ENCODE data around the gene CRTC3. TPM values are rescaled to one million over a fixed set of nuclear protein-coding genes. Genes with fewer than 3 reads are reported as not detected.

Gene CRTC3
- 5.6 and 8.9 TPM in 2 replicates for total RNA-seq (2014; rRNA removed; shearing (Covaris generic))
- total RNA-seq (2022): 12.4 and 14.7 TPM in 2 replicates
- percentile 49 among the genes with signal in this experiment for Bru-seq, nascent RNA
- percentile 53 among the genes with signal in this experiment for BruChase-seq, experiment 1, labeled RNA remaining after a 6-hour chase
- percentile 49 among the genes with signal in this experiment for BruChase-seq, experiment 2, labeled RNA remaining after a 2-hour chase
- long read RNA-seq, full-length matches to known transcripts: 2 of 8 reads
- long read RNA-seq, partial matches to known transcripts: 4 of 8 reads
- long read RNA-seq, other reads (novel, unspliced or antisense): 2 of 8 reads

GRCh38 chr15:90529371-90530249 is at the start of gene CRTC3:
Gene CRTC3, plus strand, starts transcription at chr15:90529923. Its CDS starts 149 bp downstream, at chr15:90530072.
- Histone ChIP-seq H2AFZ (ENCODE audit: low read length) (peak within 1 kb of the TSS; percentile 24; the same call in 1 of the 2 replicates), H3K4me1 (ENCODE audit: insufficient read depth, low read length, poor library complexity, severe bottlenecking) (peaks cover 6% of the 10 kb centered on the region), H4K20me1 (ENCODE audit: insufficient read depth, low read length) (no peaks in the 10 kb centered on the region), H3K27ac (ENCODE audit: low read depth, low read length, poor library complexity, severe bottlenecking) (no peak within 1 kb of the TSS), H3K36me3 (ENCODE audit: insufficient read depth, low read length) (no peaks in the 10 kb centered on the region), H3K9me3 (ENCODE audit: low read length) (no peaks in the 10 kb centered on the region), H3K9me2 (ENCODE audit: insufficient read depth, low read length) (no peaks in the 10 kb centered on the region), H3K4me3 (ENCODE audit: low read depth, low read length, poor library complexity, severe bottlenecking) (peak within 1 kb of the TSS; percentile 68), H3K79me2 (ENCODE audit: insufficient read depth, low read depth, low read length) (no peaks in the 10 kb centered on the region), H3K4me2 (ENCODE audit: low read length) (peak within 1 kb of the TSS; percentile 79)
- TF ChIP-seq EZH2phosphoT487 (IDR thresholded peaks at IDR 0.05; ENCODE audit: borderline replicate concordance, low read depth, low read length): no peak
- no peak for TF ChIP-seq CTCF (conservative IDR thresholded peaks at IDR 0.05; ENCODE audit: low read length)
- CTCF ChIA-PET (ENCODE audit: unreplicated experiment): interaction anchor here (1.7 kb wide), 1 partner anchor 10 kb away, joined by 5 read pairs; no protein-coding TSS in a partner anchor
- POLR2A ChIA-PET: no interaction called here
- peak; percentile 70 for DNase-seq (ENCODE audit: low spot score)
- intact Hi-C loops (cut with micrococcal nuclease; ENCODE audit: unreplicated experiment): loop anchor here (5.0 kb wide), 1 partner anchor 68 kb away; no protein-coding TSS in a partner anchor
- BruUV-seq (replicated peaks): no TSS peak

- Histone ChIP-seq H3K9me2 (ENCODE audit: insufficient read depth, low read length) (no peaks in the 10 kb centered on the region), H3K79me2 (ENCODE audit: insufficient read depth, low read depth, low read length) (no peaks in the 10 kb centered on the region), H2AFZ (ENCODE audit: low read length) (no peak overlapping the region), H3K27ac (ENCODE audit: low read depth, low read length, poor library complexity, severe bottlenecking) (no peak overlapping the region), H3K4me1 (ENCODE audit: insufficient read depth, low read length, poor library complexity, severe bottlenecking) (peaks cover 22% of the 10 kb centered on the region), H3K36me3 (ENCODE audit: insufficient read depth, low read length) (peaks cover 80% of the 10 kb centered on the region), H3K4me3 (ENCODE audit: low read depth, low read length, poor library complexity, severe bottlenecking) (no peak overlapping the region), H3K9me3 (ENCODE audit: low read length) (no peaks in the 10 kb centered on the region), H4K20me1 (ENCODE audit: insufficient read depth, low read length) (no peaks in the 10 kb centered on the region), H3K4me2 (ENCODE audit: low read length) (no peak overlapping the region)
- peak; percentile 36 for DNase-seq (ENCODE audit: low spot score)
- intact Hi-C loops (cut with micrococcal nuclease; ENCODE audit: unreplicated experiment): loop anchor here (5.0 to 10.0 kb wide), 2 partner anchors 214 to 406 kb away; no protein-coding TSS in a partner anchor
- ChIA-PET POLR2A (interaction anchor here (0.6 kb wide), 2 partner anchors 28 to 185 kb away, joined by 3 read pairs; no protein-coding TSS in a partner anchor), CTCF (ENCODE audit: unreplicated experiment) (interaction anchor here (2.7 kb wide), 1 partner anchor 161 kb away, joined by 23 read pairs; no protein-coding TSS in a partner anchor)
- TF ChIP-seq EZH2phosphoT487 (IDR thresholded peaks at IDR 0.05; ENCODE audit: borderline replicate concordance, low read depth, low read length) (no peak), CTCF (conservative IDR thresholded peaks at IDR 0.05; ENCODE audit: low read length) (no peak)
- no TSS peak for BruUV-seq (replicated peaks)
Measured at GRCh38 chr15:90481023-90481422, 48.7 kb upstream of the CRTC3 start.

Data from OCI-LY7 (cell line).